Tibial artery (tissue), 4 donors: Measurements from ENCODE around the gene ATP8B4.
A peak's percentile ranks its signal among the peaks of the same experiment; 100 is the strongest.

Experiments used
- DNase-seq, 2 donors: peaks; one replicate each; pipeline ENCODE4 v3.0.0-alpha.2; 2019
- H3K27ac ChIP-seq, 2 donors: fragments of 200-600 bp; sonication (generic) in 1 of 2; 1 replicate in 1 of 2; 2 replicates in 1 of 2; pipeline ENCODE4 v1.5.1; 2018 to 2019; ENCODE audit warnings: mild to moderate bottlenecking in 1 of 2
- H3K27me3 ChIP-seq, 2 donors: fragments of 200-600 bp; sonication (generic) in 1 of 2; one replicate each; pipeline versions ENCODE4 v1.5.1 to v1.6.0; 2016 to 2019
- H3K36me3 ChIP-seq, 3 donors: fragments of 200-600 bp; sonication (generic) in 2 of 3; one replicate each; pipeline ENCODE4 v1.5.1; 2016 to 2019; ENCODE audit warnings: mild to moderate bottlenecking in 2 of 3
- H3K4me1 ChIP-seq, 4 donors: fragments of 200-600 bp; sonication (generic) in 2 of 4; 1 replicate in 3 of 4; 2 replicates in 1 of 4; pipeline ENCODE4 v1.5.1; 2016 to 2019
- H3K4me3 ChIP-seq, 2 donors: fragments of 200-600 bp; sonication (generic) in 1 of 2; 1 replicate in 1 of 2; 2 replicates in 1 of 2; pipeline ENCODE4 v1.5.1; 2018 to 2019; ENCODE audit warnings: mild to moderate bottlenecking in 2 of 2
- H3K9me3 ChIP-seq, 3 donors: fragments of 200-600 bp; sonication (generic) in 1 of 3; one replicate each; pipeline ENCODE4 v1.5.1; 2016 to 2019
- intact Hi-C: fragments of 100-400 bp; cut with DNase I; formaldehyde crosslinking; loops from one replicate; pipeline ENCODE4 v1.15.0; 2023; ENCODE audit warnings: low total_unique reads
- TF ChIP-seq, protein P1 (sequence below), 2 experiments: fragments of 200-600 bp in 1 of 2; fragments of 450-650 bp in 1 of 2; IDR thresholded peaks; one replicate each; pipeline ENCODE4 v1.5.1; 2017 to 2019; ENCODE audit warnings: antibody characterized with exemption in 2 of 2, mild to moderate bottlenecking in 1 of 2, moderate library complexity in 1 of 2

The ATP8B4 gene

DNA sequence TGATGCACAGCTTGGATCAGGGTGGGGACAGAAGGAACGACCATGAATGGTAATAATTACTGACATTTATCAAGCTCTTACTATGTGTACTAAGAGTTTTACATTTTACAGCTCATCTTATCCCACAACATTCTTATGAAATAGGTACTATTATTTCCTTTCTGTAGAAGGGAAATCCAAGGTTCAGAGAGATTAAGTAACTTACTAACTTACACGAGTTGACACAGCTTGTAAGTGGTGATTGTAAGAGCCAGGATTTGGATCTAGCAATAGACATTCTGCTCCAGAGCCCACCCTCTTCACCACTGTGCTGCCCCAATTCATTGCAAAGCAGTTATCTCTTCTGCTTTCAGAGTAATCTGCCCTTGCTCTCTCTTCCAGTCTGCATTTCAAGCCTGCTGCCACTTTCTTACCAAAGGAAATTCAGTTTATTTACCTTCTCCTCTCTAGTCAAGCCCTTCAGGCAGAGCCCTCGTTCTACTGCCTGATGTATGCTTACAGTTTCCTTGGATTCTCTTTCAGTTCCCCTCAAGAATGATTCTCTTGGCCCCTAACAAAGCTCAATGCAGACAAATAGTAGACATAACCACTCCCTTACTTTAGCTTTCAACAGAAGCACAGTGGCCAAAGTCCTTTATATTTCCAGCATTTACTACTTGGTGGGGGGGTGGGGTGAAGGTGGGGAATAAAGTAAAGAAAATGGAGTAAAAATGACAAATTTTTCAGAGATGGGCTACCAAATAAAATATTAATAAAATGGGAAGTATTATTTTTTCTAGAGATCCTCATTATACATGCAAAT, 65.8 kb downstream of the ATP8B4 start:
- H3K36me3 ChIP-seq, result no peaks in the 10 kb centered on the region
- no peaks in the 10 kb centered on the region for H3K27me3 ChIP-seq
- TF ChIP-seq, protein P1, sequence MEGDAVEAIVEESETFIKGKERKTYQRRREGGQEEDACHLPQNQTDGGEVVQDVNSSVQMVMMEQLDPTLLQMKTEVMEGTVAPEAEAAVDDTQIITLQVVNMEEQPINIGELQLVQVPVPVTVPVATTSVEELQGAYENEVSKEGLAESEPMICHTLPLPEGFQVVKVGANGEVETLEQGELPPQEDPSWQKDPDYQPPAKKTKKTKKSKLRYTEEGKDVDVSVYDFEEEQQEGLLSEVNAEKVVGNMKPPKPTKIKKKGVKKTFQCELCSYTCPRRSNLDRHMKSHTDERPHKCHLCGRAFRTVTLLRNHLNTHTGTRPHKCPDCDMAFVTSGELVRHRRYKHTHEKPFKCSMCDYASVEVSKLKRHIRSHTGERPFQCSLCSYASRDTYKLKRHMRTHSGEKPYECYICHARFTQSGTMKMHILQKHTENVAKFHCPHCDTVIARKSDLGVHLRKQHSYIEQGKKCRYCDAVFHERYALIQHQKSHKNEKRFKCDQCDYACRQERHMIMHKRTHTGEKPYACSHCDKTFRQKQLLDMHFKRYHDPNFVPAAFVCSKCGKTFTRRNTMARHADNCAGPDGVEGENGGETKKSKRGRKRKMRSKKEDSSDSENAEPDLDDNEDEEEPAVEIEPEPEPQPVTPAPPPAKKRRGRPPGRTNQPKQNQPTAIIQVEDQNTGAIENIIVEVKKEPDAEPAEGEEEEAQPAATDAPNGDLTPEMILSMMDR (IDR thresholded peaks at IDR 0.05), result no peak
- intact Hi-C loops, result no loop called here
- no peak overlapping the region for H3K27ac ChIP-seq
- peaks cover 0 to 29% (median 2%) of the 10 kb centered on the region in 4 donors for H3K4me1 ChIP-seq
- DNase-seq, result no peak
- H3K4me3 ChIP-seq, result no peak overlapping the region
- H3K9me3 ChIP-seq, result no peaks in the 10 kb centered on the region

DNA sequence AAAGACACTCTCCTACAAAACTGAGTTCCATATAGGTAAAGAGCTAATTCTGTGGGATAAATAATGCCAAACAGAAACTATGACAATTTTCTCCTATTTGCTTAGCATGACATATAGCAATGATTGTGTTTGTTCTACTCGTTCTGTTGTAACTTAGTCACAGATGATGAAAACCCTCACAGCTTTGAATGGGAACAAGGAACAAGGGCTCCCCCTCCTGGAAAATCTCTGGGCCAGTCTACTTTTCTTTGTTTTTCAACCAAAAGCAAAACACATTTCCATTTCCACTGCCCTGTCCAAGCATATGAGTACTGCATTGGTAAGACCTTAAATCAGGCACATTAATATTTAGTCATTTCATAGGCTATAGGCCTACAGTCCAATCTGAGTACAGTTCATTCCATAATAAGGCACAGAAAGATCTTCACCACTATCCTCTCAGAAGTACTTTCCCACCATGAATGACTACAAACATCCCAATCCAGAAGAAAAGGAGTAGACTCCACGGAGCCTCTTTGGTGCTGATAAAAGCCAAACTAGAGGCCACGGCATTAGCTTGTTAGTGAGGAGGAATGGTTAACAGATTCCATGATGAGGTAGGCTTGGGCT, 67.1 kb downstream of the ATP8B4 start:
- H3K4me1 ChIP-seq, result peaks cover 0 to 29% (median 2%) of the 10 kb centered on the region in 4 donors
- no peaks in the 10 kb centered on the region for H3K27me3 ChIP-seq
- no peaks in the 10 kb centered on the region for H3K36me3 ChIP-seq
- no peak overlapping the region for H3K4me3 ChIP-seq
- intact Hi-C loops, result no loop called here
- TF ChIP-seq, protein P1 (IDR thresholded peaks at IDR 0.05), result peak; percentile 60 to 63
- peak in 1 of 2 donors; percentile 52 for DNase-seq
- peak overlapping the region in 1 of 2 donors; percentile 33 for H3K27ac ChIP-seq
- no peaks in the 10 kb centered on the region for H3K9me3 ChIP-seq

DNA sequence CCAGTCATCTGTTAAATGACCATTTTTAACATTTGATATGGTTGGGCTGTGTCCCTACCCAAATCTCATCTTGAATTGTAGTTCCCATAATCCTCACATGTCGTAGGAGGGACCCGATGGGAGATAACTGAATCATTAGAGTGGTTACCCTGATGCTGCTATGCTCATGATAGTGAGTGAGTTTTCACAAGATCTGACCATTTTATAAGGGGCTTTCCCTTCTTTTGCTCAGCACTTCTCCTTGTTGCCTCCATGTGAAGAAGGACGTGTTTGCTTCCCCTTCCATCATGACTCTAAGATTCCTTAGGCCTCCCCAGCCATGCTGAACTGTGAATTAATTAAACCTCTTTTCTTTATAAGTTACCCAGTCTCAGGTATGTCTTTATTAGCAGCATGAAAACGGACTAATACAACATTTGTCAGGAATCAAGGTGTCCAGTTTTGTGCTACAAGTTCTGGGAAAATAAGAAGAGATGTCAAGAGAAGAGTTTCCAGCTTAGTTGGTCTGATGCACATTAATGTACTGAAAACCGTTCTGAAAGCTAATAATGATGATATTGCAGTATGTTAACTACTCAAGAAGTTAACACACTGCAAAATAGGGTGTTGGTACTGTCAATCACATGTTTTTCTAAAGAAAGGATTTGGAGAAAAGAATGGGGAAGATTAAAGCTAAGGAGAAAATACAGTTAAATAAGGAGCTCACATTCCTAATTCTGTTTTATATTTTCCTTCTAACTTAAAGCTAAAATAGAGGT, 67.9 kb downstream of the ATP8B4 start:
- TF ChIP-seq, protein P1 (IDR thresholded peaks at IDR 0.05), result no peak
- H3K4me3 ChIP-seq, result no peak overlapping the region
- H3K36me3 ChIP-seq, result no peaks in the 10 kb centered on the region
- H3K27me3 ChIP-seq, result no peaks in the 10 kb centered on the region
- no peaks in the 10 kb centered on the region for H3K9me3 ChIP-seq
- no peak for DNase-seq
- intact Hi-C loops, result no loop called here
- no peak overlapping the region for H3K27ac ChIP-seq
- H3K4me1 ChIP-seq, result peaks cover 0 to 27% (median 2%) of the 10 kb centered on the region in 4 donors

DNA sequence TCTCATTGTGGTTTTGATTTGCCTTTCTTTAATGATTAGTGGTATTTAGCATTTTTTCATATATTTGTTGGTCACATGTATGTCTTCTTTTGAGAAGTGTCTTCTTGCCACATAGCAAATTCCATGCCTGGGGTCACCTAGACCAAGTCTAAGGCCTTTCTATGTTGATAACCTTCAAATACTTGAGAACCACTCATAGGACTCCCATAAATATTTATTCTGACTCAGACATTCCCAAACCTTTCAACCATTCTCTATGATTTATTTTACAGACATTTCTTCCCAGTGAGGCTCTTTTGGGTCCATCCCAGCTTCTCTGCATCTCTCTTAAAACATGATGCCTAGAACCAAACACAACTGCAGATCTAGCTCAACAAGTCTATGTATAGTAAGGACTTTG, 69.2 kb downstream of the ATP8B4 start:
- no peak overlapping the region for H3K4me3 ChIP-seq
- no peaks in the 10 kb centered on the region for H3K9me3 ChIP-seq
- DNase-seq, result no peak
- no peak overlapping the region for H3K27ac ChIP-seq
- TF ChIP-seq, protein P1 (IDR thresholded peaks at IDR 0.05), result no peak
- intact Hi-C loops, result no loop called here
- no peaks in the 10 kb centered on the region for H3K36me3 ChIP-seq
- peaks cover 0 to 14% (median 2%) of the 10 kb centered on the region in 4 donors for H3K4me1 ChIP-seq
- H3K27me3 ChIP-seq, result no peaks in the 10 kb centered on the region

DNA sequence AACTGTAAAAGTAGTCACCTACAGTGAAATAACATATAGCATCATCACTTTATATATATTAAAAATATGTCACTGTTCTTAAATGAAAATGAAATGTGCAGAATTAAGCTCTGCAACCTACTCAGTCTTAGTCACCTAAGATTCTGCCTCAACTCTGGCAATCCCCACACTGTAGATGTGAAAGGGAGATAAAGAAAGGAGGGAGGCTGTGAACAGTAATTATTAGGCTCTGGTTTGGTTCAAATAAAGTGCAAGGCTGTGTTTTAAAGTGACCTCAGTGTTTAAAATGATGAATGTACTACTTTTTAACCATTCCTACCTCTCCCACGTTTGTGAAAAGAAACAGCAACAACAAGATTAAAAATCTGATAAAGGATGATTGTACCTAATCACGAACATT, 72.2 kb downstream of the ATP8B4 start:
- TF ChIP-seq, protein P1 (IDR thresholded peaks at IDR 0.05), result no peak
- intact Hi-C loops, result no loop called here
- DNase-seq, result no peak
- no peak overlapping the region for H3K27ac ChIP-seq
- H3K4me1 ChIP-seq, result peaks cover 0 to 5% (median 2%) of the 10 kb centered on the region in 4 donors
- no peak overlapping the region for H3K4me3 ChIP-seq
- peaks cover 0 to 8% (median 7%) of the 10 kb centered on the region in 3 donors for H3K9me3 ChIP-seq
- peaks cover 0 to 7% (median 0%) of the 10 kb centered on the region in 3 donors for H3K36me3 ChIP-seq
- no peaks in the 10 kb centered on the region for H3K27me3 ChIP-seq
